ENCODE results near the gene RNF25.

The RNF25 gene

GRCh38 chr2:218623366-218623705 lies 48.5 kb downstream of the RNF25 start:
- DNase-seq (ENCODE audit: low read depth) = no peak

- no peak for DNase-seq (ENCODE audit: low read depth)
These were observed 49.0 kb downstream of the RNF25 start for GRCh38 chr2:218622606-218623365.

GRCh38 chr2:218621007-218621406 lies 50.8 kb downstream of the RNF25 start:
- DNase-seq (ENCODE audit: low read depth) = no peak

- no peak for DNase-seq (ENCODE audit: low read depth)
These were observed 53.5 kb downstream of the RNF25 start for GRCh38 chr2:218618102-218618860.

- DNase-seq (ENCODE audit: low read depth) = no peak
These were observed 55.9 kb downstream of the RNF25 start for GRCh38 chr2:218615868-218616315.

All from T-helper 22 cell (primary cell).